ENCODE data around the gene TCF12.

DNA sequence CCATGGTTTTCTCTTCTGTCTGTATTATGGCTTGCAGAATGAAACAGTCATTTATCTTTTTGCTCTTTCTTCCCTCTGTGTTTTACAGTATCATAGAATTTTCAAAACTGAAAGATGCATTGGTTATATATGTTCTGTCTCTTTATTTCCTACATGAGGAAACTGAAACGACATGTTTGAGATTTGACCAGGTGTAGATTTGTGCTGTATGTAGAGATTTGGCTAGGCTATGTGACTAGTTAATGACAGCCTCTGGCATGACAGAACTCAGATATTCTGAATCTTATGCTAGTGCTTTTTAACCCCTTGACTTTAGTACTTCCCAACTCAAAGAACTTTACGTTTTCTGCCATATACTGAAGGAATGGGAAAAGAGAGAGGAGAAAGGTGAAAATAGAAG lies 151.0 kb downstream of the TCF12 start:
- TF ChIP-seq, protein P1, sequence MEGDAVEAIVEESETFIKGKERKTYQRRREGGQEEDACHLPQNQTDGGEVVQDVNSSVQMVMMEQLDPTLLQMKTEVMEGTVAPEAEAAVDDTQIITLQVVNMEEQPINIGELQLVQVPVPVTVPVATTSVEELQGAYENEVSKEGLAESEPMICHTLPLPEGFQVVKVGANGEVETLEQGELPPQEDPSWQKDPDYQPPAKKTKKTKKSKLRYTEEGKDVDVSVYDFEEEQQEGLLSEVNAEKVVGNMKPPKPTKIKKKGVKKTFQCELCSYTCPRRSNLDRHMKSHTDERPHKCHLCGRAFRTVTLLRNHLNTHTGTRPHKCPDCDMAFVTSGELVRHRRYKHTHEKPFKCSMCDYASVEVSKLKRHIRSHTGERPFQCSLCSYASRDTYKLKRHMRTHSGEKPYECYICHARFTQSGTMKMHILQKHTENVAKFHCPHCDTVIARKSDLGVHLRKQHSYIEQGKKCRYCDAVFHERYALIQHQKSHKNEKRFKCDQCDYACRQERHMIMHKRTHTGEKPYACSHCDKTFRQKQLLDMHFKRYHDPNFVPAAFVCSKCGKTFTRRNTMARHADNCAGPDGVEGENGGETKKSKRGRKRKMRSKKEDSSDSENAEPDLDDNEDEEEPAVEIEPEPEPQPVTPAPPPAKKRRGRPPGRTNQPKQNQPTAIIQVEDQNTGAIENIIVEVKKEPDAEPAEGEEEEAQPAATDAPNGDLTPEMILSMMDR (IDR thresholded peaks at IDR 0.05): no peak
- TF ChIP-seq EZH2 (IDR thresholded peaks at IDR 0.05): no peak
- no peak for TF ChIP-seq EZH2phosphoT487 (IDR thresholded peaks at IDR 0.05)
